Bronchial epithelial cell (primary cell): ENCODE results near the gene NRIP3. TPM values are rescaled to one million over a fixed set of nuclear protein-coding genes. Genes with fewer than 3 reads are reported as not detected.

Source experiments
- DNase-seq: peaks from one replicate; pipeline ENCODE4 v3.0.0-alpha.2; 2010; ENCODE audit warnings: low read depth
- FAIRE-seq: peaks from 2 replicates; lab custom pipeline; 2011; peaks lifted over from hg19 to GRCh38; lab: Jason Lieb, UNC
- H3K27me3 ChIP-seq: 2 replicates; pipeline ENCODE4 v1.5.1; 2011; ENCODE audit warnings: low read length; ENCODE audit not compliant: control insufficient read depth, insufficient read depth
- H3K36me3 ChIP-seq: 2 replicates; pipeline ENCODE4 v1.5.1; 2011; ENCODE audit warnings: low read length; ENCODE audit not compliant: control insufficient read depth, insufficient read depth
- H3K4me3 ChIP-seq: 2 replicates; pipeline ENCODE4 v1.5.1; 2011; ENCODE audit warnings: mild to moderate bottlenecking, low read depth, low read length, control low read depth
- CTCF ChIP-seq: IDR thresholded peaks from 2 replicates; pipeline ENCODE4 v1.5.1; 2011; ENCODE audit warnings: mild to moderate bottlenecking, moderate library complexity, low read length, control low read depth, inconsistent platforms; ENCODE audit not compliant: insufficient read depth, severe bottlenecking
- total RNA-seq: library from RNA; depleted of rRNA; stranded (reverse); fragments of >200 nt; gene quantifications from 2 replicates; pipeline ENCODE4 v1.2.1, GENCODE V29; 2014

Gene NRIP3
- total RNA-seq, 1 donor from 2014 or later: 1.6 TPM

- Histone ChIP-seq H3K36me3 (no peaks in the 10 kb centered on the region), H3K27me3 (peaks cover 26% of the 10 kb centered on the region), H3K4me3 (no peak overlapping the region)
- no peak for FAIRE-seq
- DNase-seq: no peak
- no peak for TF ChIP-seq CTCF
Measured at GRCh38 chr11:9008011-9008550, 4.3 kb upstream of the NRIP3 start.

- Histone ChIP-seq H3K36me3 (no peaks in the 10 kb centered on the region), H3K27me3 (peaks cover 28% of the 10 kb centered on the region), H3K4me3 (no peak overlapping the region)
- DNase-seq (no peak), FAIRE-seq (peak; percentile 85)
- no peak for TF ChIP-seq CTCF
Measured at GRCh38 chr11:9005087-9005486, 1.3 kb upstream of the NRIP3 start.

- FAIRE-seq (no peak), DNase-seq (no peak)
- peaks cover 28% of the 10 kb centered on the region for H3K27me3 ChIP-seq
- H3K4me3 ChIP-seq: peak overlapping the region; percentile 43
- H3K36me3 ChIP-seq: no peaks in the 10 kb centered on the region
- no peak for TF ChIP-seq CTCF
Measured at GRCh38 chr11:9004183-9004926, 554 bp upstream of the NRIP3 start.

GRCh38 chr11:9002920-9003572 lies 755 bp downstream of the NRIP3 start:
- DNase-seq (no peak), FAIRE-seq (no peak)
- Histone ChIP-seq H3K4me3 (peak overlapping the region; percentile 43), H3K27me3 (peaks cover 28% of the 10 kb centered on the region), H3K36me3 (no peaks in the 10 kb centered on the region)
- TF ChIP-seq CTCF: no peak

GRCh38 chr11:9001736-9002135 lies 2.1 kb downstream of the NRIP3 start:
- Histone ChIP-seq H3K27me3 (peaks cover 25% of the 10 kb centered on the region), H3K4me3 (no peak overlapping the region), H3K36me3 (no peaks in the 10 kb centered on the region)
- FAIRE-seq: peak; percentile 13
- no peak for TF ChIP-seq CTCF
- peak; percentile 97 for DNase-seq
